GM12874 (cell line): Measurements from ENCODE around the gene KIT.

Source experiments
- TF ChIP-seq, protein P1 (sequence below): IDR thresholded peaks from 2 replicates; pipeline ENCODE4 v1.5.1; 2011; ENCODE audit warnings: low read depth, mild to moderate bottlenecking, control low read depth, low read length, moderate library complexity; ENCODE audit not compliant: insufficient read depth

The KIT gene

DNA sequence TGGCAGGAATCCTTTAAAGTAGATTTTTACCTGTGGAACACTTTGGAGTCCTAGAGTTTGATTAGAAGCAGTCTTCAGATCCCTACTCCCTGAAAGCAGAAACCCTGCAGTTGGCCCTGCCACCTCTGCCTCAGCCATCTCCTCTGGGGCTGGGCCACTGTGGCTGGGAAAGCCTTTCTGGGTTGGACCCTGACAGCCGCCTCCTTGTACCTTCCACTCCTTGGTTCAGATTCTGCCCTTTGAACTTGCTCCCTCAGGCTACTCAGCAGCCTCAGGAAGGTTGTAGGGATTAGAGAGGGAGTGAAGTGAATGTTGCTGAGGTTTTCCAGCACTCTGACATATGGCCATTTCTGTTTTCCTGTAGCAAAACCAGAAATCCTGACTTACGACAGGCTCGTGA lies 65.5 kb downstream of the KIT start:
- TF ChIP-seq, protein P1, sequence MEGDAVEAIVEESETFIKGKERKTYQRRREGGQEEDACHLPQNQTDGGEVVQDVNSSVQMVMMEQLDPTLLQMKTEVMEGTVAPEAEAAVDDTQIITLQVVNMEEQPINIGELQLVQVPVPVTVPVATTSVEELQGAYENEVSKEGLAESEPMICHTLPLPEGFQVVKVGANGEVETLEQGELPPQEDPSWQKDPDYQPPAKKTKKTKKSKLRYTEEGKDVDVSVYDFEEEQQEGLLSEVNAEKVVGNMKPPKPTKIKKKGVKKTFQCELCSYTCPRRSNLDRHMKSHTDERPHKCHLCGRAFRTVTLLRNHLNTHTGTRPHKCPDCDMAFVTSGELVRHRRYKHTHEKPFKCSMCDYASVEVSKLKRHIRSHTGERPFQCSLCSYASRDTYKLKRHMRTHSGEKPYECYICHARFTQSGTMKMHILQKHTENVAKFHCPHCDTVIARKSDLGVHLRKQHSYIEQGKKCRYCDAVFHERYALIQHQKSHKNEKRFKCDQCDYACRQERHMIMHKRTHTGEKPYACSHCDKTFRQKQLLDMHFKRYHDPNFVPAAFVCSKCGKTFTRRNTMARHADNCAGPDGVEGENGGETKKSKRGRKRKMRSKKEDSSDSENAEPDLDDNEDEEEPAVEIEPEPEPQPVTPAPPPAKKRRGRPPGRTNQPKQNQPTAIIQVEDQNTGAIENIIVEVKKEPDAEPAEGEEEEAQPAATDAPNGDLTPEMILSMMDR: no peak

DNA sequence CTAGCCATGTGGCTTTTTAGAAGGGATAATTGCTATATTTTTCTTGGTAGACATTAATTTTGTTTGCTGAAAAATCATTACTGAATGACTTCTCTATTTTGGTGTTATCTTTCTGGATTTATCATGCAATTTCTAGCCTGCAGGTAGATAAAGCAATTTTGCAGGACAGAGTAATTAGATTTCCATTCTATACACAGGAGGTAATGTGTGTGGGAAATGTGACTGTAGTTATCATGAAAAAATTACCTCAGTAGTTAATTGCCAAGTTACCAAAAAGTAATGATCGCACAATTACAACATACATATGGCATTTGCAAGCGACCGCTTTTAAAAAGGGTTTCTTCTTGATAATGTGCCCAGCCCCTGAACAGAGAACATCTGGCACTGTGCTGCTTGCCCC lies 66.1 kb downstream of the KIT start:
- TF ChIP-seq, protein P1: no peak

DNA sequence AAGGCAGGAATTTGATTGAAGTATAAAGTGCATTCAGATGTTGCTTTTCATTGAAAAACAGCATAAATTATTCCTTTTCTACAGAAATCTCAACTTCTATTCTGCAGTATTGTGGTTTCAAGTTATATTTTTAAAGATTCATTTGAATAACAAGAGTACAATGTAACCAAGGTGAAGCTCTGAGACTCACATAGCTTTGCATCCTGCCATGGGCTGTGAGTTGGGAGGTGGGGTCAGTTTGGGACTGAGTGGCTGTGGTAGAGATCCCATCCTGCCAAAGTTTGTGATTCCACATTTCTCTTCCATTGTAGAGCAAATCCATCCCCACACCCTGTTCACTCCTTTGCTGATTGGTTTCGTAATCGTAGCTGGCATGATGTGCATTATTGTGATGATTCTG lies 69.2 kb downstream of the KIT start:
- TF ChIP-seq, protein P1: no peak

DNA sequence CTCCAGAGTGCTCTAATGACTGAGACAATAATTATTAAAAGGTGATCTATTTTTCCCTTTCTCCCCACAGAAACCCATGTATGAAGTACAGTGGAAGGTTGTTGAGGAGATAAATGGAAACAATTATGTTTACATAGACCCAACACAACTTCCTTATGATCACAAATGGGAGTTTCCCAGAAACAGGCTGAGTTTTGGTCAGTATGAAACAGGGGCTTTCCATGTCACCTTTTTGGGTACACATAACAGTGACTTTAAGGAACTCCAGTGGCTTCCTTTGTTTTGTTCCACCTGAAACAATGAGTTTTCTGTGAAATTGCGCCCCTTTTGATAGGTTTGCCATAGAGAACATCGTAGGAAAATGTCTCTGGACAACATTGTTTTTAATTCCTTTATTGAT lies 69.6 kb downstream of the KIT start:
- TF ChIP-seq, protein P1: no peak

DNA sequence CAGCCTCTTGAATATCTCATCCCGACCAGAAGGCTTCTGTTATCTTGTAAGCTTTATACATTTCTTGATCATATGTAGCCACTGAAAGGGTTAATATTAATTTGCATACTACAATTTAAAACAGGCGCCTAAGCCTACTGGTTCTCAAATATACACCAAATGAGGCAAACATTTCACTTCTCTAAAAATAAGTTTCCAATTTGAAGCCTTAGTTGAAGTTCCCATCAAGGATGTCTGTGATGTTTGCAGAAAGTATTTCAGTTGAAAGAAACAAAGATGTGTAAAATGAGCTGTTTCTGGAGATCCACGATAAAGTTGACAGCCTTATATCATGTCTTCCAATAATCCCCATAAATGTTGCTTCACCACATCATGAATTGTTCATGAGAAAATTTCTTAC lies 70.6 kb downstream of the KIT start:
- TF ChIP-seq, protein P1: no peak

DNA sequence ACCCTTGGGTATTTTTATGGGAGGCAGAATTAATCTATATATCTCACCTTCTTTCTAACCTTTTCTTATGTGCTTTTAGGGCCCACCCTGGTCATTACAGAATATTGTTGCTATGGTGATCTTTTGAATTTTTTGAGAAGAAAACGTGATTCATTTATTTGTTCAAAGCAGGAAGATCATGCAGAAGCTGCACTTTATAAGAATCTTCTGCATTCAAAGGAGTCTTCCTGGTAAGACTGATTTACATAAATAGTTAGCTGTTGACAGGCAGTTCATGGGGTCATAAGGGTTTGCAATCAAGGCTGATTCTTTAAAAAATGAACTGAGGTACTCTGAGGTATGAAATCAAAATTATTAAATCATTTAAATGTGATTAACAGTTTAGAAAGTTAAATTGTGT lies 71.5 kb downstream of the KIT start:
- TF ChIP-seq, protein P1: no peak

DNA sequence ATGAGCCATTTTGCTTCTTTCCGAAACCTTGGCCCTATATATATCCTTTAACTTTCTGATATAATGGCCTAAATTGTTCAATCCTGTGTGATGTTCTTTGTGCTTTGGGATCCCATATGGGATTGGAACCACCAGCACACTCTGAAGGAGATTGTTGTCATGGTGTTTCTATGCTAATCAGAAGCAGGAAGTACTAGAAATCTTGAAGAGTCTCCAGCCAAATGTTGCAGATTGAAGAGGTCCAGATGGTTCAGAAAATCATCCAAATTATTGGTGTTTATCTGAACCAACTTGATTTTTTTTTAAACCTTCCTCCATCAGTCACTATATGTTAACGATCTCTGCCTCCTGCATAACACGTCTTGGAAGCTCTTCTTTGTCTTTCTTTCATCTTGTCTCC lies 72.8 kb downstream of the KIT start:
- TF ChIP-seq, protein P1: no peak

DNA sequence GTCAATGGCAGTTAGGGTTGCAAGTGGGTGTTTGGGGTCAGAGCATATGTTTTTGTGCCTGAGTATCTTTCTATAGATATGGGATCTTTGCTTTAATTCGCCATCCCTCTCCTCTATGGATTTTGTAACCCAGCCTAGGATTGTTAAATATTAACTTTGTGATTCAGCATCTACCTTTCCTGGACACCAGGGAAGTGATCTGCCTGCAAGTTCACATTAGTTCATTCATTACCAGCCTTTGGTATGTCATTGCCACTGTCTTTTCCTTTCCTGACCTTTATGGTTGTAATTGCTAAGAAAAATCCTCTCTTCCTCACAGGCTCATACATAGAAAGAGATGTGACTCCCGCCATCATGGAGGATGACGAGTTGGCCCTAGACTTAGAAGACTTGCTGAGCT lies 73.8 kb downstream of the KIT start:
- TF ChIP-seq, protein P1: no peak
